GM19351 (cell line): ENCODE data around the gene NDUFB3.
A peak's percentile ranks its signal among the peaks of the same experiment; 100 is the strongest.

Source experiments
- ATAC-seq: cut with Tn5 transposase; IDR thresholded peaks from one replicate; pipeline ENCODE4 v1.9.1; 2021; ENCODE audit warnings: mild to moderate bottlenecking, moderate library complexity; ENCODE audit not compliant: unreplicated experiment

Gene NDUFB3

DNA sequence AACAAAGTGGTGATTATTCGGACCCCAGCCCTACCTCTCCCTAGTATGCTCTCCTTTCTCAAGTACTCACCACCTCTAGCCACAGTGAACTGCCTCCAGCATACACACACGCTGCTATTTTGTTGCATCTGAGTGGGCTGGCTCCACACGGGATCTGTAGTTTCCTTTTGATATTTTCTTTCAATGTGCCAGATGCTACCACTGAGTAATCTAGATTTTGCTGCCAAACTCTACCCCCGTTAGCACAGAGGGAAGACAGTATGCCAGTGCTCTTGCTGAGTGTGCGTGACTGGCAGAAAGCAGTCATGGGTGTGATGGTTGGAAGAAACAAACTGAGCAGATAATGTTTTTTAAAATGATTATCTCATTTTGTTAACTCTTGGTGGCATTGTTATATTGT, 55.8 kb downstream of the NDUFB3 start:
- no peak for ATAC-seq

DNA sequence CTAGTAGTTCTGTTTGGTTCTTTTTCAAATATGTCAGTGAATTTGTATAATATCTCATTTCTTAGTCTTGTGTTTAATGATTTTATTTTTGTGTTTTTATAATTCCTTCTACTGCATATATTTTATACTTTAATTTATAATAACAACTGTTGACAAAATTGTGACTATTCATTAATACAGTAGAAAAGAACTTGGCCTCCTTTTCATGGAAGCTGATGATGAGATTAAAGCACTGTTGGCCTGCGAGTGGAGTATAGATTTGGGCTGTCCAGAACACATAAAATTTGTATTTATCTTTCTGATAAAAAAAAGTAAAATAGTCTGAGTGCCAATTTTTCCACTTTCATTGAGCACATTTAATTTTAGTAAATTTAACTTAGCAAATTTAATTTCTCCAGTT, 56.2 kb downstream of the NDUFB3 start:
- no peak for ATAC-seq

DNA sequence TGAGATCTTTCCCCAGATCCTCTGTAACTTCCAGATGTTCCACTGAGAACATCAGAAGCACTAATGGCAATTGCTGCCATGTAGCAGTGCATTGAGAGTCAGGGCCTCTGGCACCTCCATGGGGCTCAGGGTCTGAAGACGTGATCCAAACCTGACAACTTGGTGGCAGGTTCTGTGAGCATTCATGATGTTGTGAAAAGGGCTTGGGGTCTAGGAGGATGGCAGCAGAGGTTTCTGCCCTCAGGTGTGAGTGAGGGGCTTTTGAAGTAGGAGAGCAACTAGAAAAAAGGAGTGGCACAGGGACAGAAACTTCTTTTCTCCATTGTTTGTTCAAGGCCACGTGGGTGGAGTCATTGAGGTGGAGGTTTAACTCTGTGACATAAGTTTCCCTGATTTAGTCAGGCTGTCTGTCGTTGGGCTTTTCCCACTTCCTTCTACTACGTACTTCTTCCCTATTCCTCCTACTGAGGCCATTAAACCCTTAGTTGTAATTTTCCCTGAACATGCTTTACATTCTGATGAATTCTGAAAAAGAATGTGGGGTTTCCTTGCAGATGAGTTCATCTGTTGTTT, 57.2 kb downstream of the NDUFB3 start:
- ATAC-seq = no peak

DNA sequence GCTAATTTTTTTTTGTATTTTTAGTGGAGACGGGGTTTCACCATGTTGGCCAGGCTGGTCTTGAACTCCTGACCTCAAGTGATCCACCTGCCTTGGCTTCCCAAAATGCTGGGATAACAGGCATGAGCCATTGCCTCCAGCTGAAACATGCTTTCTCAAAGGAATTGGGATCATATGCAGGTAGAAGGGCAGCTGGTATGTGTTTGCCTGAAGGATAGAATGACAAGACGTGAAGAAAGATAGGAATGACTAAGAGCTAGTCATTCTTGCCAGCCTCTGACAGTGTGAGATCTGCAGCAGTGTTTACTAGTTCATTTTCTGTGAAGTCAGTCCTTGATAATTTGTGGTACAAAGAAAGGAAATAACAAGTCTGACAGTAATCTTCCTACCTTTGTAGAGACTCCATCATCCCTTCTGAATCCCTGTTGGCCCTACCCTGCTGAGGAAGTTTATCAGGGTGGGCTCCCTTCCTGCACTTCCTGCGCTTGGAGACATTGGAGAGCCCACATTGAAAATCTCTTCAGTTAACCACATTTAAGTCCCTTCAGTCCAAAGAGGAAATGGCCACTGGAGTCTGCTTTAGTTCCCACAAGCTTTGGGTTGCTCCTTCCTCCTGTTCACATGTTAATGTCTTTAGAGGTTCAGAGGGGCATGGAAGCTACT, 58.9 kb downstream of the NDUFB3 start:
- peak; percentile 30 for ATAC-seq

DNA sequence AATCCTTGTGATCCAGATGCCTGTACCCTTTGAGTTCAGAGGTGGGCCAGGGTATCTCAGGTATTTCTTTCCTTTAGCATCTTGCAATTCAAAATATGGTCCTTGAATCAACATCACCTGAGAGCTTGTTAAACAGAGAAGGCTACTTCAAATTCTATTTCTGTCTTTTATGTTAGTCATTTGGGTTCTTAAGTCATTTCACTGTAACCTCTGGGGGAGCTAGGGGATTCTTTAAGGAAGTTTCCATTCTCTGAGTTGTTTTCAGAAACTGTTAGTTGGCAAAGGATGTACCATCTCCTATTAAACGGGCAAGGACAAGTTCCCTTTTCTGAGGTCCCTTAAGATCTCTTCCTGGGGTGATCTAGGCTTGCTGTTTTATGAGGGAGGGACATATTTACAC, 60.7 kb downstream of the NDUFB3 start:
- ATAC-seq = peak; percentile 35
